Activated CD8-positive, alpha-beta memory T cell treated with anti-CD3 and anti-CD28 coated beads, Interleukin-2, amount 50 U/mL, for 4 hours (primary cell): ENCODE results near the gene OSBPL5.

ENCODE experiments used
- DNase-seq: peaks from one replicate; pipeline ENCODE4 v3.0.0-alpha.2; 2020

The OSBPL5 gene

GRCh38 chr11:3133261-3134217, 31.6 kb downstream of the OSBPL5 start:
- no peak for DNase-seq

GRCh38 chr11:3132831-3133260, 32.3 kb downstream of the OSBPL5 start:
- DNase-seq: no peak

- DNase-seq: no peak
Measured at GRCh38 chr11:3132271-3132781, 32.8 kb downstream of the OSBPL5 start.

- DNase-seq: no peak
Measured at GRCh38 chr11:3131330-3131941, 33.7 kb downstream of the OSBPL5 start.

- peak; percentile 10 for DNase-seq
Measured at GRCh38 chr11:3130269-3131071, 34.6 kb downstream of the OSBPL5 start.

GRCh38 chr11:3129591-3130268, 35.4 kb downstream of the OSBPL5 start:
- DNase-seq: no peak

GRCh38 chr11:3129181-3129590, 35.9 kb downstream of the OSBPL5 start:
- no peak for DNase-seq

- no peak for DNase-seq
Measured at GRCh38 chr11:3128356-3129180, 36.5 kb downstream of the OSBPL5 start.

GRCh38 chr11:3127706-3128355, 37.3 kb downstream of the OSBPL5 start:
- no peak for DNase-seq

GRCh38 chr11:3126901-3127691, 38.0 kb downstream of the OSBPL5 start:
- DNase-seq: no peak

- no peak for DNase-seq
Measured at GRCh38 chr11:3126207-3126865, 38.8 kb downstream of the OSBPL5 start.

- DNase-seq: no peak
Measured at GRCh38 chr11:3124821-3125220, 40.3 kb downstream of the OSBPL5 start.

GRCh38 chr11:3123761-3124733, 41.1 kb downstream of the OSBPL5 start:
- DNase-seq: no peak

GRCh38 chr11:3123305-3123704, 41.8 kb downstream of the OSBPL5 start:
- DNase-seq: no peak

- peak; percentile 1 for DNase-seq
Measured at GRCh38 chr11:3122775-3123201, 42.3 kb downstream of the OSBPL5 start.

GRCh38 chr11:3121931-3122774, 43.0 kb downstream of the OSBPL5 start:
- peak; percentile 14 for DNase-seq

- DNase-seq: no peak
Measured at GRCh38 chr11:3121416-3121815, 43.7 kb downstream of the OSBPL5 start.
